ENCODE data around the gene AVPR2.

Gene AVPR2

DNA sequence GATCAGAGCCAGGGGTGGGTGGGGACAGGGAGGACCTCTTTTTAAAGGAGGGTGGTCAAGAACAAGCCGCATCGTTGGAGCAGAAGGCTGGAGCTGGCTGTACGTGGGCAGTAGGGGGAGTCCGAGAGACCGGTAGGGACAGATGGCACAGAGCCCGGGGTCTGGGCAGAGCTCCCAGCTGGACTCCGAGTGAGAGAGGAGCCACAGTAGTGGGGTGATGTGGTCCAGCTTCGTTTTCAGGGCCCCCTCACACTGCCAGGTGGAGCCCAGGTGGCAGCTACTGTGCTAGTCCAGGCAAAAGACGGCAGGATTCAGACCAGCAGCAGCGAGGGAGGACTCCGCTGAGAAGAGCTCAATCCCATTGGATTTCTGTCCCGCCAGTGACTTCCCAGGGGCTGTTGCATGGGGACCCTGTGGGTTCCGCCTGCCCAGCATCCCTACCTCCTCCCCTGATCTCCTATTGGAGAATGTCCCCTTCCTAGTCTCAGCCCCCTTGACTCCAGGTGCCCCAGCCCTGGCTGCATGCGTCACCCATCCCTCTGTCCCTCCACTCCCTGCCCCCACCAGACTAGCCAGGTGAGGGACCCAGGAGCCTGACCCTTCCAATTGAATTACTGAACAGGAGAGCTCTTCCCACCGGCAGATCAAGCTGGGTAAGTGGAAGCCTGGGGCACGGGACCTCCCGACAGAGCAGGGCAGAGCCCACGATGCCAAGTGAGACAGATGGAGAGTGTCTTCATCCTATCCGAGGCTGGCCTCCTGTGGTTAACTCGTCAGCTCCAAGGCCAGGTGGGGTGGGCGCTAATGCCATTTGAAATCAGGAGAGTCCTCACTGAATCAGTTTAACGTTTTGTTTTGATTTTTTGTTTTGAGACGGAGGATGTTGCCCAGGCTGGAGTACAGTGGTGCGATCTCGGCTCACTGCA is 18.7 kb downstream of the AVPR2 start:
- TF ChIP-seq GATA2 (IDR thresholded peaks at IDR 0.05; ENCODE audit: low read depth, low read length) = no peak
- no peak for TF ChIP-seq GATA3 (IDR thresholded peaks at IDR 0.05; ENCODE audit: low read depth, low read length)

DNA sequence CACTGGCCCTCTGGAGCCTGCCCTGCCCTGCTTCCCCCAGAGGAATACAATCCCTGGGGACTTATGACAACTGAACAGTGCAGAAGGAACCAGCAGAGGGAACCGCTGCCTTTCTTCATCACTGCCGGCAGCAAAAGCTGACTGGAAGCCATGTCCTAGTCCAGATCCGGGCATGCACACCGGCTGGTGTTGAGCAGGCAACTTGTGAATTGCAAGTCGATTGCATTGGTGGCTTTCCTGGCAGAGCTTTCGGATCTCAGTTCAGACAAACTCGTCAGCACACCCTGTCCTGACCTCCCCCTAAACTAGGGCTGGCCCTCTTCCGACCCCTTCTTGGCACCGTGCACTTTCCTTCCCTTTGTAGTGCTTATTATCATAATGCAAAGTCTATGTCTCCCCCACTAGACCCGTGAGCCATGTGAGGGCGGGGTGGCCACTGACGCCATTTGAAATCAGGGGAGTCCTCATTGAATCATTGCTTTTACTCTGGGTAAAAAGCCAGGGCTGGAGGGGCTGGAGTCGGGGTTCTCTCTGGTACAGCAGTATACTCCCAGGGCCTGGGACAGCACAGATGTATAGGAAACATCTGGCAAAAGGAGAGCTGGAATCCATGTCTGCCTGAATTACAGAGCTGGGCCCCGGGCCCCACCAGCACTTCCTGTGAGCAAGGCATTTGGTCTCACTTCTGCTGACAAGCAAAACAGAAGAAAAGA is 19.8 kb downstream of the AVPR2 start:
- TF ChIP-seq GATA2 (IDR thresholded peaks at IDR 0.05; ENCODE audit: low read depth, low read length) (no peak), GATA3 (IDR thresholded peaks at IDR 0.05; ENCODE audit: low read depth, low read length) (no peak)

- no peak for TF ChIP-seq GATA2 (IDR thresholded peaks at IDR 0.05; ENCODE audit: low read depth, low read length)
- TF ChIP-seq GATA3 (IDR thresholded peaks at IDR 0.05; ENCODE audit: low read depth, low read length) = no peak
Observed at GRCh38 chrX:153925387-153925738, 20.9 kb downstream of the AVPR2 start.

DNA sequence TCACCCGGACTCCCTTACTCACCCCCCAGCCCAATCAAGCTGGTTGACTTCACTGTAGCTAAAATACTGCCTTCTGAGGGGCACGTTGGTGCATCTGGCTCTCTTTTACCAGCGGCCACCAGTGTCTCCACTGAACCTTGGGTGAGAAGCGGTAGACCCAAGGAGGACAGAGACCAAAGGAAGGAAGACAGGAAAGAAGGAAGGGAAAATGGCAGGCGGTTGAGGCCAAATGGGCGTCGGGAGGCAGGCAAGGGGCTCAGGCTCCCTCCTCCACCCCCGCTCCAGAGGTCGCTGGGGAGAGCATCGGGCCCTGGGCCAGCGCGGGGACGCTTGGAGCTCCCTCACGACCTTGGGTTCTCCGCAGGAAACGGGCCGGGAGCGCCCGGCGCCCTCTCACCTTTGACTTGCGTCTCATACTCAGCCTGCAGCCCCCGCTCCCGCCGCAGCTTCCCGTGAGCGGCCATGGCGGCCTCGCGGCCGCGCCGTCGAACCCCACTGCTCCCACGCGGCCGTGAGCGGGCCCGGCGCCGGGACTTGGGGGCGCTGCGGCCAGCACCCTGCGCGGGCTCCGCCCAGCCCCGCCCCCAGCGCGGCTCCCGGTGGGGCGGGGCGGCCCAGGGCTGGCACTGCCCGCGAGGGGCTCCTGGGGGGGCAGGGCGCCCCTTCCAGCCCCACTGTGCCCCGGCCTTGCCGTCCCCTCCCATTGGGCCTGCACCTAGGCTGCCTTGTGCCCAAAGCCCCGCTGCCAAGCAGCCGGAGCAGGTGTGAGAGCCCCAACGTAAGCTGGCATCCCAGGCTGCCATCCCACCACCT is 21.5 kb downstream of the AVPR2 start, which contains the start of gene ARHGAP4:
TSS of gene ARHGAP4 (minus strand) at position 526 of the 813 bp plus-strand sequence. CDS start at position 464, 62 bp downstream.
- TF ChIP-seq GATA3 (IDR thresholded peaks at IDR 0.05; ENCODE audit: low read depth, low read length) = no peak
- no peak for TF ChIP-seq GATA2 (IDR thresholded peaks at IDR 0.05; ENCODE audit: low read depth, low read length)

GRCh38 chrX:153926552-153926857 is 22.0 kb downstream of the AVPR2 start:
- TF ChIP-seq GATA3 (IDR thresholded peaks at IDR 0.05; ENCODE audit: low read depth, low read length) (no peak), GATA2 (IDR thresholded peaks at IDR 0.05; ENCODE audit: low read depth, low read length) (no peak)

DNA sequence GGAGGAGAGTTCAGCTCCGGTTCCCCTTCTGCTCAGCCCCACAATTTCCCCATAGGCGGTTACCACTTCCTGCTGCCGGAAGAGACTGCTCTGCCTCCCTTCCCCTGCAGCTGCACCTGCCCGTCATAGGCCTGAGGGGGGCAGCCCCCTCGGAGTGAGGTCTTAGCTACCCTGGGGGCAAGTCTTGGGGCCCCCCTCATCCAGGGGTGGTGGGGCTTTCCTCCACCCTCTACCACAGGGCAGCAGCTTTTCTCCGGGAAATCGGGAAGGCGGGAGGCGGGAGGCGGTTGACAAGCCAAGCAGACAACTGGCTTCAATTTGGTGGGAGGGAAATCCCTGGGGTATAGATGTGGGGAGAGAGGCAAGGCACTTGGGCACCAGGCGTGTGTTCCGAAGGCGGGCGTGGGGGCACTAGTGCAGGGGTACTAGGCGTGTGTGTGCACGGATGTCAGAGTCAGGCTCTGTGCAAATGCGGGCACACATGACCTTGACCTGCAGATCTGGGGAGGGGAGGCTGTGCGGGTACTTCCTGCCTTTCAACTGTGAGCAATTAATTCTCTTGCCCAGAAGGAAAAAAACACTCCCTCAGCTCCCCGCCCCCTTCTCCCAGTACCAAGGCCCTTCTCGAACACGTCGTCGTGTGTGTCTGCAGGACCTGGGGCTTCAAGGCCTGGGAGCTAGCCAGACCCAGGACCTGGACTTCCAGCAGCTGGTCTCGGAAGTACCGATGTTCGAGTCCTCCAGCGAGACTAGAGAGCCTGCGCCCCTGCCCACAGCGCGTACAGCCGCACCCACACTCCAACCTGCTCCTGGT is 22.6 kb downstream of the AVPR2 start:
- TF ChIP-seq GATA3 (IDR thresholded peaks at IDR 0.05; ENCODE audit: low read depth, low read length) = no peak
- TF ChIP-seq GATA2 (IDR thresholded peaks at IDR 0.05; ENCODE audit: low read depth, low read length) = no peak

GRCh38 chrX:153927672-153927921 is 23.1 kb downstream of the AVPR2 start:
- TF ChIP-seq GATA2 (IDR thresholded peaks at IDR 0.05; ENCODE audit: low read depth, low read length) (no peak), GATA3 (IDR thresholded peaks at IDR 0.05; ENCODE audit: low read depth, low read length) (no peak)

GRCh38 chrX:153927922-153928760 is 23.7 kb downstream of the AVPR2 start:
- TF ChIP-seq GATA2 (IDR thresholded peaks at IDR 0.05; ENCODE audit: low read depth, low read length) (no peak), GATA3 (IDR thresholded peaks at IDR 0.05; ENCODE audit: low read depth, low read length) (no peak)

GRCh38 chrX:153928846-153929245 is 24.4 kb downstream of the AVPR2 start:
- TF ChIP-seq GATA2 (IDR thresholded peaks at IDR 0.05; ENCODE audit: low read depth, low read length) (no peak), GATA3 (IDR thresholded peaks at IDR 0.05; ENCODE audit: low read depth, low read length) (no peak)

GRCh38 chrX:153929576-153929975 is 25.1 kb downstream of the AVPR2 start:
- TF ChIP-seq GATA2 (IDR thresholded peaks at IDR 0.05; ENCODE audit: low read depth, low read length) (no peak), GATA3 (IDR thresholded peaks at IDR 0.05; ENCODE audit: low read depth, low read length) (no peak)

GRCh38 chrX:153930011-153930910 is 25.8 kb downstream of the AVPR2 start:
- TF ChIP-seq GATA3 (IDR thresholded peaks at IDR 0.05; ENCODE audit: low read depth, low read length) = no peak
- TF ChIP-seq GATA2 (IDR thresholded peaks at IDR 0.05; ENCODE audit: low read depth, low read length) = no peak

- TF ChIP-seq GATA2 (IDR thresholded peaks at IDR 0.05; ENCODE audit: low read depth, low read length) = no peak
- no peak for TF ChIP-seq GATA3 (IDR thresholded peaks at IDR 0.05; ENCODE audit: low read depth, low read length)
Observed at GRCh38 chrX:153931151-153931550, 26.7 kb downstream of the AVPR2 start.
